Uterus (tissue), 2 donors: ENCODE results near the gene PTTG1.

Source experiments
- POLR2A ChIP-seq, 2 donors: fragments of 450-650 bp; IDR thresholded peaks; one replicate each; pipeline ENCODE4 v1.6.1; 2016; ENCODE audit warnings: antibody characterized with exemption in 2 of 2, mild to moderate bottlenecking in 1 of 2, moderate library complexity in 1 of 2
- TF ChIP-seq, protein P1 (sequence below), 4 experiments: fragments of 200-600 bp in 2 of 4; fragments of 450-650 bp in 2 of 4; sonication (generic) in 2 of 4; IDR thresholded peaks; one replicate each; pipeline ENCODE4 v1.5.1; 2016 to 2019; ENCODE audit warnings: antibody characterized with exemption in 4 of 4, mild to moderate bottlenecking in 2 of 4, moderate library complexity in 1 of 4

DNA sequence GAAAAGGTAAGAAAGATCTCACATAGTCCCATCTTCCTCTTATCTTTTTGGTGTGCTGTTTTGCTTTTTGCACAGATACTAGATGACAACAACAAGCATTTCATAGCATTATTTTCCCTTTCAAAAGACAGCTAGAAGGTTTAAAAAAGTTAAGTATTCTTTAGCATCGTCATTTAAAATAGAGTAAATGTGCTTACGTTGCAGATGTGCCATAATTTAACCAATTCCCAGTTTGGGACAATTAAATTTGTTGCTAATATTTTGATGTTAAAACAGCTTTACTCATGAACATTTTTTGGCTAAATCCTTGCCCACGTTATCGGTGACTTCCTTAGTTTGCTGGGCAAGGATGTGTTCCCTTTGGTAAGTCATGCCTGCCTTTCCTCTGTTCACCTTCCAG lies 41.6 kb downstream of the PTTG1 start:
- TF ChIP-seq, protein P1, sequence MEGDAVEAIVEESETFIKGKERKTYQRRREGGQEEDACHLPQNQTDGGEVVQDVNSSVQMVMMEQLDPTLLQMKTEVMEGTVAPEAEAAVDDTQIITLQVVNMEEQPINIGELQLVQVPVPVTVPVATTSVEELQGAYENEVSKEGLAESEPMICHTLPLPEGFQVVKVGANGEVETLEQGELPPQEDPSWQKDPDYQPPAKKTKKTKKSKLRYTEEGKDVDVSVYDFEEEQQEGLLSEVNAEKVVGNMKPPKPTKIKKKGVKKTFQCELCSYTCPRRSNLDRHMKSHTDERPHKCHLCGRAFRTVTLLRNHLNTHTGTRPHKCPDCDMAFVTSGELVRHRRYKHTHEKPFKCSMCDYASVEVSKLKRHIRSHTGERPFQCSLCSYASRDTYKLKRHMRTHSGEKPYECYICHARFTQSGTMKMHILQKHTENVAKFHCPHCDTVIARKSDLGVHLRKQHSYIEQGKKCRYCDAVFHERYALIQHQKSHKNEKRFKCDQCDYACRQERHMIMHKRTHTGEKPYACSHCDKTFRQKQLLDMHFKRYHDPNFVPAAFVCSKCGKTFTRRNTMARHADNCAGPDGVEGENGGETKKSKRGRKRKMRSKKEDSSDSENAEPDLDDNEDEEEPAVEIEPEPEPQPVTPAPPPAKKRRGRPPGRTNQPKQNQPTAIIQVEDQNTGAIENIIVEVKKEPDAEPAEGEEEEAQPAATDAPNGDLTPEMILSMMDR (IDR thresholded peaks at IDR 0.05): no peak
- TF ChIP-seq POLR2A (IDR thresholded peaks at IDR 0.05): no peak
